AG09319 (cell line): ENCODE measurements around the gene WIPF1.

Source experiments
- DNase-seq: peaks from one replicate; pipeline ENCODE4 v3.0.0-alpha.2; 2010; ENCODE audit warnings: low read depth; ENCODE audit errors: extremely low read depth
- CTCF ChIP-seq: IDR thresholded peaks from 2 replicates; pipeline ENCODE4 v1.5.1; 2011; ENCODE audit warnings: low read depth, mild to moderate bottlenecking, inconsistent platforms, low read length, moderate library complexity

The WIPF1 gene

DNA sequence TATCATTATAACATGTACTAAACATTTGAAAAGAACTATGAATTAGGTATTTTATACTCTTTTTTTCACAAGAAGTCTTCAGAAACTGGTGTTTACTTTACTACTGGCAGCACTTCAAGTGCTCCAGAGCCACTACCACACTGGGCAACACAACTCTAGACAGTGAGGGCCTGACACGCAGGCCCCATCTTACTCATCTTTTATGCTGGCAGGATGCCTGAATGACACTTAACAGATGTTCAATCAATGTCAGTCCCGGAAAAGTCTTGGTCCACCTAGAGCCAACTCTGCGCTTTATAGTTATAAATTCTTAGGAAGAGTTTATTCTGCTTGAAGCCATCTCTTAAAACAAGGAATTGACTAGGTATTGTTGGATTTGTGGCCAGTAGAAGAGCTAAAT is 8.7 kb upstream of the WIPF1 start:
- no peak for DNase-seq
- no peak for TF ChIP-seq CTCF

GRCh38 chr2:174605687-174606086 is 8.1 kb upstream of the WIPF1 start:
- DNase-seq, result no peak
- peak; percentile 67 for TF ChIP-seq CTCF

GRCh38 chr2:174603280-174603679 is 5.7 kb upstream of the WIPF1 start:
- TF ChIP-seq CTCF, result peak; percentile 35
- DNase-seq, result no peak

- no peak for TF ChIP-seq CTCF
- no peak for DNase-seq
These were observed 5.1 kb upstream of the WIPF1 start for GRCh38 chr2:174602745-174603144.

DNA sequence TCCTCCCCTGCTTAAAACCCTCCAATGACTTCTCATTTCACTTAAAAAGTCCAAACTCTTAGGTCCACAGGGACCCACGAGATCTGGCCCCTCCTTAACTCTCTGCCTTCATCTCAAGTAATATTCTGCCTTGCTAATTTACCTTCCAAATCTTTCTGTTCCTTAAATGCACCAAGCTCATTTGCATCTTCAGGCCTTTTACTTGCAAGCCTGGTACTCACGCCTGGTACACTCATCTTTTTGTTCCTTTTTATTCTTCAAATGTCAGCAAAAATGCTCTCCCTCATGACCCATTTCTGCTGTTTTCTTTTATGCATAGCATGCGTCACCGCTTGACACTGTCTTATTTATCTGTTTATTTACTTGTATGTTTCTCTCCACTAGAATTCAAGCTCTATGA is 2.7 kb upstream of the WIPF1 start:
- DNase-seq, result no peak
- TF ChIP-seq CTCF, result no peak

DNA sequence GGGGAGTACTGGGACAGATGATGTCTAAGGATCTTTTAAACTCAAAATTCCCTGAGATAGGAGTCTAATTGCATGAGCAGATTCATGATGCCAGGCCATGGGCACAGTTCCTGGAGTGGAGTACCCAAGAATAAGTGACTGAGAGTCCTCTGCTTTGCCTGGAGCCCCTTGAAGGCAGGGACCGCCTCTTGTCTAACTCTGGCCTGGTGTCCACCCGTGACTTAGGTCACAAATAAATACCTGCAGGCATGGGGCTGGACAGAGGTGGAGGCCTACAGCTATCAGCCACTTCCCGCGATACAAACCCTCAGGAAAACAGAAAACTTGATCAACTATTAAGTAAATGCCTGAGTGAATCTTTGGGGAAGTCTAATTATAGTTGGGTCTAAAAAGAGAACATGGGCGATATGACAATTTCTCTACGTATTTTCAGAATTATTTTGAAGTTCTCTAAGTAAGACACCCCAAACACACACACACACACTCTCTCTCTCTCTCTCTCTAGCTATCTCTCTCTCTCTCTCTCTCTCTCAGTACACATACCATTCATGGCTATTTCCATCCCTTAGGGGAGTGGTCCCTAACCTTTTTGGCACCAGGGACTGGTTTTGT is 1.8 kb upstream of the WIPF1 start:
- no peak for TF ChIP-seq CTCF
- DNase-seq, result no peak

- no peak for DNase-seq
These were observed 627 bp downstream of the WIPF1 start for GRCh38 chr2:174597009-174597344.

More at GRCh38 chr2:174597009-174597344, 627 bp downstream of the WIPF1 start:
- no peak for TF ChIP-seq CTCF
